ENCODE data around the gene SPANXA1.

GRCh38 chrX:141619336-141619735, 34.8 kb upstream of the SPANXA1 start:
- TF ChIP-seq POLR2AphosphoS5 (IDR thresholded peaks at IDR 0.05; ENCODE audit: borderline replicate concordance, low read depth, low read length) (no peak), EZH2 (IDR thresholded peaks at IDR 0.05) (no peak), FOXP2 (optimal IDR thresholded peaks at IDR 0.05; ENCODE audit: control extremely low read depth, extremely low read length, insufficient read depth) (no peak)
